ENCODE data around the gene B4GALNT1.

DNA sequence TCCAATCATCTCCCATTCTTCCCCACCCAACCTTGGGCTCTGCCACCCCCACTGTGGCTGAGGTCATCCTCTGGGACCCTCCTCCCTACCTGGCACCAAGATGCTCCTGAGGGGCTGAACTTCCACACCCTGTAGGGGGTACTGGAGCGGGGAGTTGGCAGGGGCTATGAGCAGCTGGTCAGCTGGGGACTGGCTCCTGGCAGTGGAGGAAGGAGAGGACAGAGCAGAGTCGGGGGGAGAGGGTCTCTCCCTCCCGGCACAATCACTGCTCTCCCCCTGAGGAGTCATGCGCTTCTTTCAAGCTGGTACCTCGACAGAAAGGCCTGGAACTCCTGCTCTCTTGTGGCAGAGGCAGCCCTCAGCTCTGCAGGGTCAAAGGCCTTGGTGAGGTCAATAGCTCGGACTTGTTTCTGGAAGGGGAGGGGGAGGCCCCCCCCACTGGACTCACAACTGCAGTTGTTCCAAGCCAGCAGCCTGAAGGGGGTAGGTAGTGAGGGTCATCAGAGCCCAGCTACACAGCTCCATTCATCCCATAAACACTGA lies 2.0 kb downstream of the B4GALNT1 start:
- TF ChIP-seq, protein P1, sequence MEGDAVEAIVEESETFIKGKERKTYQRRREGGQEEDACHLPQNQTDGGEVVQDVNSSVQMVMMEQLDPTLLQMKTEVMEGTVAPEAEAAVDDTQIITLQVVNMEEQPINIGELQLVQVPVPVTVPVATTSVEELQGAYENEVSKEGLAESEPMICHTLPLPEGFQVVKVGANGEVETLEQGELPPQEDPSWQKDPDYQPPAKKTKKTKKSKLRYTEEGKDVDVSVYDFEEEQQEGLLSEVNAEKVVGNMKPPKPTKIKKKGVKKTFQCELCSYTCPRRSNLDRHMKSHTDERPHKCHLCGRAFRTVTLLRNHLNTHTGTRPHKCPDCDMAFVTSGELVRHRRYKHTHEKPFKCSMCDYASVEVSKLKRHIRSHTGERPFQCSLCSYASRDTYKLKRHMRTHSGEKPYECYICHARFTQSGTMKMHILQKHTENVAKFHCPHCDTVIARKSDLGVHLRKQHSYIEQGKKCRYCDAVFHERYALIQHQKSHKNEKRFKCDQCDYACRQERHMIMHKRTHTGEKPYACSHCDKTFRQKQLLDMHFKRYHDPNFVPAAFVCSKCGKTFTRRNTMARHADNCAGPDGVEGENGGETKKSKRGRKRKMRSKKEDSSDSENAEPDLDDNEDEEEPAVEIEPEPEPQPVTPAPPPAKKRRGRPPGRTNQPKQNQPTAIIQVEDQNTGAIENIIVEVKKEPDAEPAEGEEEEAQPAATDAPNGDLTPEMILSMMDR (IDR thresholded peaks at IDR 0.05), result no peak
- no peak for TF ChIP-seq POLR2A (IDR thresholded peaks at IDR 0.05)

Measured in thyroid gland (tissue), 4 donors.